Measurements from ENCODE around the gene IGFBP7.

- TF ChIP-seq CTCF (conservative IDR thresholded peaks at IDR 0.05 in 1 of 2, IDR thresholded peaks at IDR 0.05 in 1 of 2; ENCODE audit: low read depth in 1 of 2, low read length in 2 of 2) (no peak), EZH2 (IDR thresholded peaks at IDR 0.05; ENCODE audit: low read length, missing control alignments) (no peak)
Observed at GRCh38 chr4:57103051-57103450, 7.1 kb downstream of the IGFBP7 start.
